Spleen (tissue), 7 donors: Measurements from ENCODE around the gene ANKRD52.

Experiments
- POLR2A ChIP-seq, 3 donors: fragments of 450-650 bp; IDR thresholded peaks; one replicate each; pipeline ENCODE4 v1.5.1; 2017; ENCODE audit warnings: antibody characterized with exemption in 3 of 3, mild to moderate bottlenecking in 1 of 3
- POLR2AphosphoS5 ChIP-seq, 3 donors: sonication (generic); formaldehyde crosslinking; IDR thresholded peaks; one replicate each; pipeline ENCODE4 v1.5.1; 2017; ENCODE audit warnings: antibody characterized with exemption in 3 of 3
- TF ChIP-seq, protein P1 (sequence below), 11 experiments: fragments of 200-600 bp in 7 of 11; fragments of 450-650 bp in 4 of 11; sonication (generic) in 4 of 11; IDR thresholded peaks in 8 of 11; conservative IDR thresholded peaks in 3 of 11; 1 replicate in 7 of 11; 2 replicates in 4 of 11; pipeline versions ENCODE4 v1.4.0 to v1.8.0; 2016 to 2021; ENCODE audit warnings: antibody characterized with exemption in 11 of 11, inconsistent platforms in 4 of 11, mild to moderate bottlenecking in 1 of 11
- donor health status: DM: no; HTN: no; CAD: no; lungs with moderate emphysema.
- donor health status: DM: no; HTN: no; CAD: no.
- donor health status: DM: no; HTN: no; CAD: no.

DNA sequence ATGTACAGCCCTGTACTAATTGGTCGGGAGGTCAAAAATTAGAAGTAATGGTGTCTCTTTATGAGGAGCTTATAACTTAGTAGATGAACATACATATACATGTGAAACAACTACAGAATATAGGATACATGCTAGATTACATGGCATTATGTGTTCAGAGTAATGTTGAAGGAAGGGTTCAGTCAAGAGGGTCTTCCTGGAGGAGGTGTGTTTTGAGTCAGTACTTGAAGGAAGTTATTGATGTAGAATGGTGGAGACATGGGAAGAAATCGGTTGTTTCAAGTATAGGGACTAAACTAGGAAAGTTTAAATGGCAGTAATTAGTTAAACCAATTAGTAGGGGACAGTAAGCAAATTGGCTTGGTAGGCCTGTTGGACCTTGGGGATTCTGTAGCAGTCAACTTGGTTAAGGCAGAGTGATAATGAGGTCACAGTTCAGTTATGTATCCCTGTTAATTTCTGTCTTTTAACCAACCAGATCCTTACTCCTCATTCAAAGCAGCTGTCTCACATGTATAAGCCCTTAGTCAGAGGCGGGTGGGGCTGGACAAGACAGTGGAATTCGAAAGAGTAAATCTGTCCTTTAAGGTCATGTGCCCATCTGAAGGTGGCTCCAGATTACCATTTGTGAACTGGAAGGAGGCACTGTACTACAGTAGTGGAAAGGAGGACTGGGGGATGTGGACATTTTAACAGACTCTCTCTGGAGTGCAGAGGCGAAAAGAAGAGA is 3.5 kb upstream of the ANKRD52 start:
- no peak for TF ChIP-seq POLR2A (IDR thresholded peaks at IDR 0.05)
- TF ChIP-seq, protein P1, sequence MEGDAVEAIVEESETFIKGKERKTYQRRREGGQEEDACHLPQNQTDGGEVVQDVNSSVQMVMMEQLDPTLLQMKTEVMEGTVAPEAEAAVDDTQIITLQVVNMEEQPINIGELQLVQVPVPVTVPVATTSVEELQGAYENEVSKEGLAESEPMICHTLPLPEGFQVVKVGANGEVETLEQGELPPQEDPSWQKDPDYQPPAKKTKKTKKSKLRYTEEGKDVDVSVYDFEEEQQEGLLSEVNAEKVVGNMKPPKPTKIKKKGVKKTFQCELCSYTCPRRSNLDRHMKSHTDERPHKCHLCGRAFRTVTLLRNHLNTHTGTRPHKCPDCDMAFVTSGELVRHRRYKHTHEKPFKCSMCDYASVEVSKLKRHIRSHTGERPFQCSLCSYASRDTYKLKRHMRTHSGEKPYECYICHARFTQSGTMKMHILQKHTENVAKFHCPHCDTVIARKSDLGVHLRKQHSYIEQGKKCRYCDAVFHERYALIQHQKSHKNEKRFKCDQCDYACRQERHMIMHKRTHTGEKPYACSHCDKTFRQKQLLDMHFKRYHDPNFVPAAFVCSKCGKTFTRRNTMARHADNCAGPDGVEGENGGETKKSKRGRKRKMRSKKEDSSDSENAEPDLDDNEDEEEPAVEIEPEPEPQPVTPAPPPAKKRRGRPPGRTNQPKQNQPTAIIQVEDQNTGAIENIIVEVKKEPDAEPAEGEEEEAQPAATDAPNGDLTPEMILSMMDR (IDR thresholded peaks at IDR 0.05 in 8 of 11, conservative IDR thresholded peaks at IDR 0.05 in 3 of 11), result no peak
- no peak for TF ChIP-seq POLR2AphosphoS5 (IDR thresholded peaks at IDR 0.05)
